NB4 (cell line): ENCODE results near the gene LYPD6B.
A peak's percentile ranks its signal among the peaks of the same experiment; 100 is the strongest.

ENCODE experiments used
- DNase-seq: peaks from one replicate; pipeline ENCODE4 v3.0.0; 2010; ENCODE audit warnings: low read depth
- H3K4me3 ChIP-seq: one replicate; pipeline ENCODE4 v1.5.1; 2011; ENCODE audit warnings: mild to moderate bottlenecking, low read depth, low read length, moderate library complexity
- MYC ChIP-seq: IDR thresholded peaks from 2 replicates; pipeline ENCODE4 v1.6.1; 2011; ENCODE audit warnings: low read depth, low read length
- POLR2A ChIP-seq: IDR thresholded peaks from 2 replicates; pipeline ENCODE4 v1.6.1; 2011; ENCODE audit warnings: mild to moderate bottlenecking; ENCODE audit not compliant: insufficient read length; ENCODE audit errors: extremely low read depth
- TF ChIP-seq, protein P1 (sequence below): IDR thresholded peaks from one replicate; pipeline ENCODE4 v1.5.1; 2012; ENCODE audit warnings: low read depth, low read length
- TF ChIP-seq, protein P2 (sequence below): IDR thresholded peaks from 2 replicates; pipeline ENCODE4 v1.6.1; 2011; ENCODE audit warnings: low read depth, low read length

The LYPD6B gene

DNA sequence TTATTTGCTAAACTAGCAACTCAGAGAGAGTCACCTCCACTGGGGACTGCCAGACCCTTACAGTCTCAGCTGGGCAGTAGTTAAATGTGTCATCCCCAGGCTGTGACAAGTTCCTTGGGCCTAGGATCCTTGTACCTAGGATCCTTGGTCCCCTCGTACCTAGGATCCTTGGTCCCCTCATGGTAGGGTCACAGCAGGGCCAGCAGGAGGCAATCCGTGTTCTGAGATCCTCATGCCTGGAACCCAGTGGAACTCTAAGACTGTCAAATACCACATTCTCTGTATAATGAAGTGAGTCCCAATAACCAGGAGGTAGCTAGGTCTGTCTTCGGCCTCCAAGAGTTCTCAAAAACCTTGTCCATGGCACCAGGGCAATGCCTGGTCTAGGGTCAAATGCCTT, 60.8 kb downstream of the LYPD6B start:
- no peak overlapping the region for H3K4me3 ChIP-seq
- TF ChIP-seq, protein P1, sequence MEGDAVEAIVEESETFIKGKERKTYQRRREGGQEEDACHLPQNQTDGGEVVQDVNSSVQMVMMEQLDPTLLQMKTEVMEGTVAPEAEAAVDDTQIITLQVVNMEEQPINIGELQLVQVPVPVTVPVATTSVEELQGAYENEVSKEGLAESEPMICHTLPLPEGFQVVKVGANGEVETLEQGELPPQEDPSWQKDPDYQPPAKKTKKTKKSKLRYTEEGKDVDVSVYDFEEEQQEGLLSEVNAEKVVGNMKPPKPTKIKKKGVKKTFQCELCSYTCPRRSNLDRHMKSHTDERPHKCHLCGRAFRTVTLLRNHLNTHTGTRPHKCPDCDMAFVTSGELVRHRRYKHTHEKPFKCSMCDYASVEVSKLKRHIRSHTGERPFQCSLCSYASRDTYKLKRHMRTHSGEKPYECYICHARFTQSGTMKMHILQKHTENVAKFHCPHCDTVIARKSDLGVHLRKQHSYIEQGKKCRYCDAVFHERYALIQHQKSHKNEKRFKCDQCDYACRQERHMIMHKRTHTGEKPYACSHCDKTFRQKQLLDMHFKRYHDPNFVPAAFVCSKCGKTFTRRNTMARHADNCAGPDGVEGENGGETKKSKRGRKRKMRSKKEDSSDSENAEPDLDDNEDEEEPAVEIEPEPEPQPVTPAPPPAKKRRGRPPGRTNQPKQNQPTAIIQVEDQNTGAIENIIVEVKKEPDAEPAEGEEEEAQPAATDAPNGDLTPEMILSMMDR, result no peak
- no peak for TF ChIP-seq MYC
- TF ChIP-seq, protein P2, sequence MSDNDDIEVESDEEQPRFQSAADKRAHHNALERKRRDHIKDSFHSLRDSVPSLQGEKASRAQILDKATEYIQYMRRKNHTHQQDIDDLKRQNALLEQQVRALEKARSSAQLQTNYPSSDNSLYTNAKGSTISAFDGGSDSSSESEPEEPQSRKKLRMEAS, result no peak
- no peak for TF ChIP-seq POLR2A
- DNase-seq, result peak; percentile 39

DNA sequence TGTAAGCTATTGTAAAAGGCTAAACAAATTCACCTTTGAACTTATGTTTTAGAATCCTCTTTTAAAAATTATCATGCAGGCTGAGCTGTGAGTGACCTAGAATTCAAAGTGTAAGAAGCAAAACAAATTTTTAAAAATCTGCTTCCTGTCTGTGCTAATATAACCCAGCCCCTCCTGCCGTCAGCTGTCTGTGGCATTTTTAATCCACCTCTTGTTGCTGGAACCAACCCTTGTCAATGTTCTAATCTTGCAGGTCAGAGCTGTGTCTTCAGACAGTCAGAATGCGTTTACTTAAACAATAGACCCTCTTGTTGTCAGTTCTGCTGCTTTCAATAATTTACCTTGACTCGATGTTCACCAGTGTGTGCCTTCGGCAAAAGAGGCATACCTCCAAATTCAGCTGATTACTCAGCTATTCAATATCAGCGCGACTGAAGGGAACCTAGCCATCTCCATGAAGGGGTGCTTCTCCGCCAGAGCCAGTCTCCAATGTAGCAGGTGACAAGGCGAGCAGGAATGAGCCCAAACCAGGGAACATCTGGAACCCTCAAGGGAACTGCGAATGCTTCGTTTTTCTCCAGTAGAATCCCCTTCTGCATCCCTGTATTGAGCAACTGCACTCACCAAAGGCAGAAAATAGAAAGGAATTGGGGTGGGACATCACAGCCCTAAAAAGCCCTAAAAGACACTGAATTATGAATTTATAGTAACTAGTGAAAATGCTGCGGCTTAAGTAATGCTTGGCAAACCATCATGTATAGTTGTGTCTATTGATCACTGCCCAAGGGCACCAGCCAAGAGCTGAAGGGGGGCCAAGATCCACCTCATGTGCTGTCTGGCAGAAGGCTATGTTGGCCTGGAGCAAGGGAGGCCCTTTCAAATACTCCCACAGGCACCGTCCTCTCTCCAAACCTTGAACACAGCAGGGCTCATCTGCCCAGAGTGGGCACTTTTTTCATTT, 62.5 kb downstream of the LYPD6B start:
- TF ChIP-seq, protein P2, result no peak
- no peak for TF ChIP-seq MYC
- TF ChIP-seq POLR2A, result no peak
- TF ChIP-seq, protein P1, result no peak
- H3K4me3 ChIP-seq, result no peak overlapping the region
- no peak for DNase-seq

DNA sequence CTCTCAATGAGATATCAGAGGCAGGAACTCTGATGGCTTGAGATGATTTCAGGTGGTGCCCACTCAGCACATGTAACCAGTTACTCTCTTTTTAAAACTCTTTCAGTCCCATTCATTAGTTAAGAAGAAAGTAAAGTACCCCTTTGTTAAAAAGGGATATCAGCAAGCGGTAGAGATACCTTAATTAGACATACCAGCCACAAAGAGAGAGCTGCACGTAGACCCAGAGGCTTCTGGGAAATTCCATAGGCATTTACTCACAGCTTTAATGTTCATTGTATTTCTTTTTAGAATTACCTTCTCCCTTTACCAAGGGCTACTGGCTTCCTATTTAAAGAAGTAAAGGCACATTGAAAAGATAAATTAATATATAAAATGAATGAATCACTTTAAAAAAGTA, 63.3 kb downstream of the LYPD6B start:
- DNase-seq, result no peak
- TF ChIP-seq, protein P1, result no peak
- TF ChIP-seq POLR2A (no peak), MYC (no peak)
- TF ChIP-seq, protein P2, result no peak
- no peak overlapping the region for H3K4me3 ChIP-seq

DNA sequence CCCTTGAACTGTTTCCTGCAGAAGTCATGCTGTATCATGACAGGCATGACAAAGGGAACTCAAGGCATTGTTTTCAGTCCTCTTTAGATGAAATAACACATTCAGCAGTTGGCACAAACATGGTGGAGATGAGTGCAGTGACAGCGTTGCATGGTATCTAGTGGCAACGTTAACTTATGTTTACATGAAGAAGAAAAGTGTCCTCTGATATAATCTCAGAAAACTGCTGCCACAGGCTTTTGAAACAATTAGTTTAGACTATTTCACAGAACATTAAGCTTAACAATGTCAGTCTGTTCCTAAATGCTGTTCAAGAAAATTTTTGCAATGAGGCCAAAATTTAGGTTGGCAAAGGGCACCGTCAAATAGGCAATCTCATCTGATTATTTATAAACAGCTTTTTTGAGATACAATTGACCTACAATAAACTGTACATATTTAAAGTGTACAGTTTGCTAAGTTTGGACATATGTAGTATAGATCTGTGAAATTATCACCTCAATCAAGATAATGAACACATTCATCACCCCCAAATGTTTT, 64.7 kb downstream of the LYPD6B start:
- DNase-seq, result no peak
- TF ChIP-seq, protein P1, result no peak
- TF ChIP-seq POLR2A, result no peak
- TF ChIP-seq, protein P2, result no peak
- TF ChIP-seq MYC, result no peak
- H3K4me3 ChIP-seq, result no peak overlapping the region

DNA sequence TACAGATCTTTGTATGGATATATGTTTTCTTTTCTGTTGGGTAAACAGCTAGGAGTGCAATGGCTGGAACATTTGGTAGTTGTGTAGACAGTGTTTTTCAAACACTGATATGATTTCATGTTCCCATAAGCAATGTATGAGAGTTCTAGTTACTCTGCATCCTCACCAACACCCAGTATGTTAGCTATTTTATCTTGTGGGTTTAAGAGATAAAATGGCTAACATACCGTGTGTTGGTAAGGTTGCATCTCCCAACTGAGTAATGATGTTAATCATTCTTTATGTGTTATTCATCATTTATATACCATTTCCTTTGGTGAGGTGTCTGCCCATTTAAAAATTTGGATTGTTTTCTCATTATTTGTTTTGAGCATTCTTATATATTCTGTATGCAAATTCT, 65.7 kb downstream of the LYPD6B start:
- H3K4me3 ChIP-seq, result no peak overlapping the region
- DNase-seq, result no peak
- TF ChIP-seq, protein P2, result no peak
- no peak for TF ChIP-seq POLR2A
- TF ChIP-seq, protein P1, result no peak
- no peak for TF ChIP-seq MYC
